Keratinocyte (primary cell): Measurements from ENCODE around the gene PSG3. TPM values are rescaled to one million over a fixed set of nuclear protein-coding genes. Genes with fewer than 3 reads are reported as not detected.
"Not testable (repeated sequence)": the region's sequence is repeated elsewhere in the genome, so short reads cannot be mapped to it uniquely, and the experiment has no call there.

ENCODE experiments used
- DNase-seq: peaks from one replicate; pipeline ENCODE4 v3.0.0-alpha.2; 2011; ENCODE audit warnings: low read depth, missing footprints, low spot score
- FAIRE-seq: peaks from 2 replicates; lab custom pipeline; 2011; peaks lifted over from hg19 to GRCh38; lab: Jason Lieb, UNC
- H2AFZ ChIP-seq: 2 replicates; pipeline ENCODE4 v1.6.0; 2012; ENCODE audit warnings: low read length, control low read depth, inconsistent platforms; ENCODE audit not compliant: control insufficient read depth
- H3K27ac ChIP-seq: 2 replicates; pipeline ENCODE4 v1.5.1; 2011; ENCODE audit warnings: low read length; ENCODE audit not compliant: control insufficient read depth, insufficient read depth
- H3K27me3 ChIP-seq: 3 replicates; pipeline ENCODE4 v1.6.0; 2011; ENCODE audit warnings: low read length; ENCODE audit not compliant: control insufficient read depth, insufficient read depth; ENCODE audit errors: extremely low read depth
- H3K36me3 ChIP-seq, 2 experiments: 2 replicates in 1 of 2; 3 replicates in 1 of 2; pipeline ENCODE4 v1.5.1; 2011; ENCODE audit warnings: low read length in 2 of 2, mild to moderate bottlenecking in 1 of 2; ENCODE audit not compliant: control insufficient read depth in 2 of 2, insufficient read depth in 2 of 2; ENCODE audit errors: extremely low read depth in 1 of 2
- H3K4me1 ChIP-seq: 3 replicates; pipeline ENCODE4 v1.5.1; 2011; ENCODE audit warnings: low read length; ENCODE audit not compliant: control insufficient read depth, insufficient read depth; ENCODE audit errors: extremely low read depth
- H3K4me2 ChIP-seq: 3 replicates; pipeline ENCODE4 v1.6.0; 2011; ENCODE audit warnings: low read depth, low read length; ENCODE audit not compliant: control insufficient read depth, insufficient read depth; ENCODE audit errors: extremely low read depth
- H3K4me3 ChIP-seq, 3 experiments: fragments of 200-600 bp in 1 of 3; sonication (generic) in 1 of 3; 2 replicates in 2 of 3; 3 replicates in 1 of 3; pipeline ENCODE4 v1.5.1; 2011 to 2016; ENCODE audit warnings: low read length in 3 of 3, mild to moderate bottlenecking in 3 of 3, control low read depth in 2 of 3, inconsistent platforms in 1 of 3, low read depth in 1 of 3, mixed read lengths in 1 of 3, mixed run types in 1 of 3, moderate library complexity in 1 of 3; ENCODE audit not compliant: control insufficient read depth in 2 of 3, insufficient read depth in 2 of 3; ENCODE audit errors: extremely low read depth in 1 of 3
- H3K79me2 ChIP-seq: 2 replicates; pipeline ENCODE4 v1.6.0; 2012; ENCODE audit warnings: low read length; ENCODE audit not compliant: control insufficient read depth, insufficient read depth
- H3K9ac ChIP-seq: 3 replicates; pipeline ENCODE4 v1.6.0; 2011; ENCODE audit warnings: low read length; ENCODE audit not compliant: control insufficient read depth, insufficient read depth; ENCODE audit errors: extremely low read depth
- H3K9me1 ChIP-seq: 3 replicates; pipeline ENCODE4 v1.6.0; 2011; ENCODE audit warnings: low read length; ENCODE audit not compliant: control insufficient read depth, insufficient read depth; ENCODE audit errors: extremely low read depth
- H3K9me3 ChIP-seq: 2 replicates; pipeline ENCODE4 v1.5.1; 2012; ENCODE audit warnings: low read depth, low read length; ENCODE audit not compliant: control insufficient read depth
- H4K20me1 ChIP-seq: 3 replicates; pipeline ENCODE4 v1.6.0; 2011; ENCODE audit warnings: low read length; ENCODE audit not compliant: control insufficient read depth, insufficient read depth; ENCODE audit errors: extremely low read depth
- CTCF ChIP-seq, 3 experiments: IDR thresholded peaks in 1 of 3; conservative IDR thresholded peaks in 1 of 3; optimal IDR thresholded peaks in 1 of 3; 2 replicates in 2 of 3; 3 replicates in 1 of 3; pipeline versions ENCODE3 to v1.5.1; 2011; ENCODE audit warnings: low read length in 3 of 3, mild to moderate bottlenecking in 3 of 3, moderate library complexity in 2 of 3, control low read depth in 1 of 3, inconsistent platforms in 1 of 3; ENCODE audit not compliant: insufficient read depth in 2 of 3; ENCODE audit errors: extremely low read depth in 1 of 3
- EZH2 ChIP-seq: IDR thresholded peaks from one replicate; pipeline ENCODE4 v1.6.1; 2012; ENCODE audit warnings: inconsistent platforms, mild to moderate bottlenecking, low read length, moderate library complexity
- dilution Hi-C: fragments of 300-500 bp; cut with MboI; formaldehyde crosslinking; loops from one replicate; pipeline ENCODE4 v1.7.0; 2020; ENCODE audit warnings: low sequenced_read_pairs; ENCODE audit not compliant: extremely low pct_ligation_motif_present
- polyA plus RNA-seq, 5 experiments: library from polyadenylated mRNA; depleted of rRNA in 3 of 5; stranded (reverse) in 3 of 5; stranded (forward) in 1 of 5; unstranded in 1 of 5; fragments of >200 nt; gene quantifications; 1 replicate in 1 of 5; 2 replicates in 3 of 5; 3 replicates in 1 of 5; pipeline versions ENCODE4 v1.2.1 to v1.2.3, GENCODE V29; 2011 to 2012; ENCODE audit warnings: missing spikeins in 2 of 5, low read depth in 1 of 5, low replicate concordance in 1 of 5

PSG3 gene
- polyA plus RNA-seq, 1 donor (not counting 4 experiments of a cell fraction or from before 2014, with no cell fraction given) = not detected

GRCh38 chr19:42683917-42684513, 56.3 kb downstream of the PSG3 start:
- Histone ChIP-seq H3K79me2 (no peaks in the 10 kb centered on the region), H3K27me3 (no peaks in the 10 kb centered on the region), H3K36me3 (no peaks in the 10 kb centered on the region), H3K9ac (no peak overlapping the region), H4K20me1 (no peaks in the 10 kb centered on the region), H2AFZ (no peak overlapping the region), H3K4me3 (no peak overlapping the region), H3K9me1 (no peaks in the 10 kb centered on the region), H3K4me1 (no peaks in the 10 kb centered on the region), H3K9me3 (no peaks in the 10 kb centered on the region), H3K27ac (no peak overlapping the region), H3K4me2 (no peak overlapping the region)
- TF ChIP-seq CTCF (optimal IDR thresholded peaks at IDR 0.05 in 1 of 3, IDR thresholded peaks at IDR 0.05 in 1 of 3, conservative IDR thresholded peaks at IDR 0.05 in 1 of 3; ENCODE audit: extremely low read depth in 1 of 3, insufficient read depth in 2 of 3, low read length in 3 of 3) = peak; percentile 54 to 64 (median 60)
- no peak for TF ChIP-seq EZH2
- DNase-seq (no peak), FAIRE-seq (peak; percentile 64)
- dilution Hi-C loops = no loop called here

DNA sequence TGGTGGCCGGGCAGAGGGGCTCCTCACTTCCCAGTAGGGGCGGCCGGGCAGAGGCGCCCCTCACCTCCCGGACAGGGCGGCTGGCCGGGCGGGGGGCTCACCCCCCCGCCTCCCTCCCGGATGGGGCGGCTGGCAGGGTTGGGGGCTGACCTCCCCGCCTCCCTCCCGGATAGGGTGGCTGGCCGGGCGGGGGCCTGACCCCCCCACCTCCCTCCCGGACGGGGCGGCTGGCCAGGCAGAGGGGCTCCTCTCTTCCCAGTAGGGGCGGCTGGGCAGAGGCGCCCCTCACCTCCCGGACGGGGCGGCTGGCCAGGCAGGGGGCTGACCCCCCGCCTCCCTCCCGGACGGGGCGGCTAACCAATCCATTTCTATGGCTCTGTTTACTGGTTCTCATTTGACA, 64.0 kb downstream of the PSG3 start:
- dilution Hi-C loops, FAIRE-seq: not testable (repeated sequence)

DNA sequence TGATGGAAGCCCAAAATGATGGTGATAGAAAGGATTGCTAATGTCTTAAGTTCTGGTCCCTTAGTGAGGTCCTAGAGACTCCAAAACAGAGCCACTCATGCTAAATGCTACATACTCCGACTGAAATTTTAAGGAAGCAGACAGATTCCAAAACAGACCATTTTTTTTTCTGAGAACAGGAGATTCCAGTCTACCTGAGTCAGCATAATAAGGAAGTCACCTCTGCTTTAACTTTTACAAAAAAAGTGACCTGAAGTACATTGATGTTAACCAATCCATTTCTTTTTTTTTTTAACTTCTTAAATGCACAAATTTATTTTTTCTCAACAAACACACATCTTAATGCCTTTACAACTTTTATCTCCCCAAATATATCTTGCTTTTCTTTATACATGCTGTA, 65.7 kb downstream of the PSG3 start:
- H3K4me3 ChIP-seq, H3K4me1 ChIP-seq, H3K36me3 ChIP-seq, H3K27me3 ChIP-seq, H4K20me1 ChIP-seq, H3K9me1 ChIP-seq, H3K79me2 ChIP-seq, H3K4me2 ChIP-seq, DNase-seq, H3K9ac ChIP-seq, H3K9me3 ChIP-seq, FAIRE-seq, H3K27ac ChIP-seq, H2AFZ ChIP-seq, dilution Hi-C loops: not testable (repeated sequence)

More for the DNA sequence above, 64.0 kb downstream of the PSG3 start:
- H3K4me1 ChIP-seq, H3K9me1 ChIP-seq, H2AFZ ChIP-seq, H3K27me3 ChIP-seq, H3K9me3 ChIP-seq, H3K79me2 ChIP-seq, DNase-seq, H4K20me1 ChIP-seq, H3K4me2 ChIP-seq, H3K9ac ChIP-seq, H3K36me3 ChIP-seq, H3K27ac ChIP-seq, H3K4me3 ChIP-seq: not testable (repeated sequence)

Other genes with a start within 250 kb of the PSG3 start
- gene CEACAM1, start 212.0 kb downstream of the PSG3 start, polyA plus RNA-seq = 1.4 to 3.3 TPM (median 2.2 TPM) in 3 replicates
- not detected in 3 replicates for gene CEACAM8, start 145.6 kb downstream of the PSG3 start, polyA plus RNA-seq
- gene PSG8, start 25.2 kb upstream of the PSG3 start, polyA plus RNA-seq = not detected in 3 replicates
- 0.24 to 0.28 TPM (median 0.27 TPM) in 3 replicates for gene PSG1, start 139.2 kb upstream of the PSG3 start, polyA plus RNA-seq
- 0.40 to 0.82 TPM (median 0.45 TPM) in 3 replicates for gene PSG6, start 177.4 kb upstream of the PSG3 start, polyA plus RNA-seq
- gene PSG7, start 196.7 kb upstream of the PSG3 start, polyA plus RNA-seq = 0.04 TPM in 1 of 3 replicates, not detected in the others